ENCODE measurements around the gene TAF11.

DNA sequence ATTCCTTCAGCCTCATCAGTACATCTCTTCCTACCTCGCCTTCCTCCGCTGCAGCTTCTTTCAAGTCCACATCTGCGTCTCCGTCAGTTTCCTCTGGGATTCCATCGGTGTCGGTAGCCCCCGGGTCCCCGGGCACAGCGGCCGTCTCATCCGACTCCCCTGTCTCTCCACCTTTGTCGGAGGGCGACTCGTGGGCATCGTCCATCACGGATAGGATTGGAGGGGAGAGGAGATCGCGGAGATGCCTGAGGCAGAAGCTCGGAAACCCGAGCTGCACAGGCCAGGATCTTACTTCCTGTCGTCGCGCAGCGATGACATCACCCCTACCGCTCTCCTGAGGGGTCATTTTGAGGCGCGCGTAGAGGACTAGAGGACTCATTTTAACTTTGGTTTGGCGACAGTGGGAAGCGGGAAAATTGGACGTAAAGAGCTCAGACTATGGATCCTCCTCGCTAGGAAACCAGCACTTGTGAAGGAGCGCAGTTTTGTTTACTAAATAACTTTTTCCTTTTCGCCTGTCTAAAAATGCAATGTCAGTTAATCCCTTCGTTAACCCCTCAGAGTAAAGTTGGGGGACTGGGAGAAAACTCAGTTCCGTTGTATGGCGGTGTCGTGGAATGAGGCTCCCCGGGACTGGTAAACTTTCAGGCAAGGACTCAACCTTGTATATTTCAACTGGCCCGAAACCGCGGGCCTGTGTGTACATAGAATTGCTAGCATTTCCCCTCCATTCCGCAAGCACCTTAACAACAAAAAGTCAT lies at the start of gene TAF11:
- TF ChIP-seq, protein P1, sequence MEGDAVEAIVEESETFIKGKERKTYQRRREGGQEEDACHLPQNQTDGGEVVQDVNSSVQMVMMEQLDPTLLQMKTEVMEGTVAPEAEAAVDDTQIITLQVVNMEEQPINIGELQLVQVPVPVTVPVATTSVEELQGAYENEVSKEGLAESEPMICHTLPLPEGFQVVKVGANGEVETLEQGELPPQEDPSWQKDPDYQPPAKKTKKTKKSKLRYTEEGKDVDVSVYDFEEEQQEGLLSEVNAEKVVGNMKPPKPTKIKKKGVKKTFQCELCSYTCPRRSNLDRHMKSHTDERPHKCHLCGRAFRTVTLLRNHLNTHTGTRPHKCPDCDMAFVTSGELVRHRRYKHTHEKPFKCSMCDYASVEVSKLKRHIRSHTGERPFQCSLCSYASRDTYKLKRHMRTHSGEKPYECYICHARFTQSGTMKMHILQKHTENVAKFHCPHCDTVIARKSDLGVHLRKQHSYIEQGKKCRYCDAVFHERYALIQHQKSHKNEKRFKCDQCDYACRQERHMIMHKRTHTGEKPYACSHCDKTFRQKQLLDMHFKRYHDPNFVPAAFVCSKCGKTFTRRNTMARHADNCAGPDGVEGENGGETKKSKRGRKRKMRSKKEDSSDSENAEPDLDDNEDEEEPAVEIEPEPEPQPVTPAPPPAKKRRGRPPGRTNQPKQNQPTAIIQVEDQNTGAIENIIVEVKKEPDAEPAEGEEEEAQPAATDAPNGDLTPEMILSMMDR (IDR thresholded peaks at IDR 0.05): no peak
- peak in 1 of 2 donors; percentile 60 for TF ChIP-seq POLR2A (IDR thresholded peaks at IDR 0.05)
- TF ChIP-seq POLR2AphosphoS5 (IDR thresholded peaks at IDR 0.05; ENCODE audit: insufficient read depth in 1 of 2, low read depth in 1 of 2): peak; percentile 94 to 99

Measured in vagina (tissue), 2 donors.